ENCODE results near the gene TMC8. TPM values are rescaled to one million over a fixed set of nuclear protein-coding genes. Genes with fewer than 3 reads are reported as not detected.

TMC8 gene
- total and polyA plus RNA-seq, 2 donors from 2014 or later = 1.0 to 35.9 TPM

DNA sequence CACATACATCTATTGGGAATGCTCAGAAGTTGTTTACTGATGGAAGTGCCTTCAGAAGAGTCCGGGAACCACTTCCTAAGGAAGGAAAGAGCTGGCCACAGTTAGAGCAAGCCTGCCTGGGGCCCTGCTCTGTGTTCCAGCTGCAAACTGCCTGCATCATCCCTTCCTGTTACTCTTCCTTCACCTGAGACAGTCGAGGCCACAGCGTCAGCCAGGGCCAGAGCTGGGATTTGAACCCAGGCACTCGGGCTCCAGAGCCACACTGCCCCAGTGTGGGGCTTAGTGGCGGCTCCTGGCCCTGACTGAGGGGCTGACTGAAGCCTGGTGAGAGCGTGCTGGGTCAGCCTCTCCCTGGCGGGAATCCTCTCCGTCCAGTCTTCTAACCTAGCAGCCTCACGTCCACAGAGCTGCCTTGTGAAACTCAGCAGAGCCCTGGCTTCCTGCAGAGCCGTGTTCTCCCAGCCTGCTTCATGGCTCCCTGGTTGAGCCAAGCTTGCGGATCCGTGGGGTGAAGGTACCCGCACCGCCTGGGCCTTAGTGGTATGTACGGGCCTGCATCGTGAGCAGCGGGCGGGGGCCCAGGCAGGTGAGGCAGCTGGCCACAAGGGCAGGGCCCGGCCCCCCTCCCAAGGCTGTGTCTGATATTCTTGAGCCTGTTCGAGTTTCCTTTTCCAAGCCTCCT, 11.0 kb downstream of the TMC8 start:
- H3K4me3 ChIP-seq (ENCODE audit: low read length in 3 of 3) = no peak overlapping the region
- no peaks in the 10 kb centered on the region for H3K27me3 ChIP-seq (ENCODE audit: control insufficient read depth, insufficient read depth, low read length)
- no peak overlapping the region for H3K27ac ChIP-seq (ENCODE audit: low read depth in 2 of 2, low read length in 2 of 2)
- peaks cover 0 to 30% (median 25%) of the 10 kb centered on the region in 3 donors for H3K4me1 ChIP-seq (ENCODE audit: control insufficient read depth in 2 of 3, insufficient read depth in 2 of 3, low read depth in 1 of 3, low read length in 3 of 3)
- no peaks in the 10 kb centered on the region for H3K9me3 ChIP-seq (ENCODE audit: control insufficient read depth in 2 of 3, insufficient read depth in 1 of 3, low read length in 3 of 3)
- TF ChIP-seq, protein P1, sequence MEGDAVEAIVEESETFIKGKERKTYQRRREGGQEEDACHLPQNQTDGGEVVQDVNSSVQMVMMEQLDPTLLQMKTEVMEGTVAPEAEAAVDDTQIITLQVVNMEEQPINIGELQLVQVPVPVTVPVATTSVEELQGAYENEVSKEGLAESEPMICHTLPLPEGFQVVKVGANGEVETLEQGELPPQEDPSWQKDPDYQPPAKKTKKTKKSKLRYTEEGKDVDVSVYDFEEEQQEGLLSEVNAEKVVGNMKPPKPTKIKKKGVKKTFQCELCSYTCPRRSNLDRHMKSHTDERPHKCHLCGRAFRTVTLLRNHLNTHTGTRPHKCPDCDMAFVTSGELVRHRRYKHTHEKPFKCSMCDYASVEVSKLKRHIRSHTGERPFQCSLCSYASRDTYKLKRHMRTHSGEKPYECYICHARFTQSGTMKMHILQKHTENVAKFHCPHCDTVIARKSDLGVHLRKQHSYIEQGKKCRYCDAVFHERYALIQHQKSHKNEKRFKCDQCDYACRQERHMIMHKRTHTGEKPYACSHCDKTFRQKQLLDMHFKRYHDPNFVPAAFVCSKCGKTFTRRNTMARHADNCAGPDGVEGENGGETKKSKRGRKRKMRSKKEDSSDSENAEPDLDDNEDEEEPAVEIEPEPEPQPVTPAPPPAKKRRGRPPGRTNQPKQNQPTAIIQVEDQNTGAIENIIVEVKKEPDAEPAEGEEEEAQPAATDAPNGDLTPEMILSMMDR (IDR thresholded peaks at IDR 0.05; ENCODE audit: borderline replicate concordance, extremely low read depth, insufficient read depth) = no peak
- DNase-seq (peak in 2 of 5 donors; percentile 54 to 84), FAIRE-seq (no peak)
- no peak overlapping the region for H3K9ac ChIP-seq (ENCODE audit: low read length in 3 of 3)
- intact Hi-C loops (cut with DNase I) = no loop called here
- H3K36me3 ChIP-seq (ENCODE audit: control insufficient read depth in 2 of 3, insufficient read depth in 3 of 3, low read length in 3 of 3) = no peaks in the 10 kb centered on the region

DNA sequence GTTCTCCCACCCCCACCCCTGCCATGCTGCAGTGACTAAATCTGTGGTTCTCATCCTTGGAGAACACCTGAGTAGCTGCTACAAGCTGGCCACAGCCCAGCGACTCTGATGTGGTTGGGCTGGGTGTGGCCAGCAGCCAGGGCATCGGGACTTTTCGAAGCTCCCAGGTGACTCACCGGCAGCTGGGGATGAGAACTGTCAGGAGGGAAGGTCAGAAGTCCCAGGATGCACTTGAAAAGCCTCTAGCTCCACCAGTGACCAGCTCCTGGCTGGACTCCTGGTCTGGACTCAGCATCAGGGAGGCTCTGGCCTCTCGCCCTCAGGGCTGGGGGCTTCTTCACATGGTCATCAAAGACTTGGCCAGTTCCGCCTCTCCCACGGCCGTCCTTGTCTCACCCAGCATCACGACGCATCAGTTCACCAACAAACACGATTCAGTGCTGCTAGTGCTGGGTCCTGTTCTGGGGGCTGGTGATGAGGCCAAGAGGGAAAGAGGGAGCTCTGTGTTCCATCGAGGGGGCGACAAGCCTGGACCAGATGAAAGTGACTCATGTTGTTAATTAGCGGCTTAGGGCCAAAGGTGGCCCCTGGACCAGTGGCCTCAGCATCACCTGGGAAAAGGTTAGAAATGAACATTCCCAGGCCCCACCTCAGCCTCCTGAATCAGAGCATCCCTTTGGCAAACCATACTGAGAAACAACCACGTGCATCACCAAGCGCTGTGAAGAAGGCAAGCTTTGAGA, 11.7 kb downstream of the TMC8 start:
- no peak for FAIRE-seq
- intact Hi-C loops (cut with DNase I) = no loop called here
- H3K27me3 ChIP-seq (ENCODE audit: control insufficient read depth, insufficient read depth, low read length) = no peaks in the 10 kb centered on the region
- TF ChIP-seq, protein P1 (IDR thresholded peaks at IDR 0.05; ENCODE audit: borderline replicate concordance, extremely low read depth, insufficient read depth) = no peak
- H3K27ac ChIP-seq (ENCODE audit: low read depth in 2 of 2, low read length in 2 of 2) = no peak overlapping the region
- H3K36me3 ChIP-seq (ENCODE audit: control insufficient read depth in 2 of 3, insufficient read depth in 3 of 3, low read length in 3 of 3) = no peaks in the 10 kb centered on the region
- H3K4me3 ChIP-seq (ENCODE audit: low read length in 3 of 3) = no peak overlapping the region
- peaks cover 0 to 30% (median 25%) of the 10 kb centered on the region in 3 donors for H3K4me1 ChIP-seq (ENCODE audit: control insufficient read depth in 2 of 3, insufficient read depth in 2 of 3, low read depth in 1 of 3, low read length in 3 of 3)
- DNase-seq = peak in 2 of 5 donors; percentile 62 to 92
- no peaks in the 10 kb centered on the region for H3K9me3 ChIP-seq (ENCODE audit: control insufficient read depth in 2 of 3, insufficient read depth in 1 of 3, low read length in 3 of 3)
- H3K9ac ChIP-seq (ENCODE audit: low read length in 3 of 3) = no peak overlapping the region

DNA sequence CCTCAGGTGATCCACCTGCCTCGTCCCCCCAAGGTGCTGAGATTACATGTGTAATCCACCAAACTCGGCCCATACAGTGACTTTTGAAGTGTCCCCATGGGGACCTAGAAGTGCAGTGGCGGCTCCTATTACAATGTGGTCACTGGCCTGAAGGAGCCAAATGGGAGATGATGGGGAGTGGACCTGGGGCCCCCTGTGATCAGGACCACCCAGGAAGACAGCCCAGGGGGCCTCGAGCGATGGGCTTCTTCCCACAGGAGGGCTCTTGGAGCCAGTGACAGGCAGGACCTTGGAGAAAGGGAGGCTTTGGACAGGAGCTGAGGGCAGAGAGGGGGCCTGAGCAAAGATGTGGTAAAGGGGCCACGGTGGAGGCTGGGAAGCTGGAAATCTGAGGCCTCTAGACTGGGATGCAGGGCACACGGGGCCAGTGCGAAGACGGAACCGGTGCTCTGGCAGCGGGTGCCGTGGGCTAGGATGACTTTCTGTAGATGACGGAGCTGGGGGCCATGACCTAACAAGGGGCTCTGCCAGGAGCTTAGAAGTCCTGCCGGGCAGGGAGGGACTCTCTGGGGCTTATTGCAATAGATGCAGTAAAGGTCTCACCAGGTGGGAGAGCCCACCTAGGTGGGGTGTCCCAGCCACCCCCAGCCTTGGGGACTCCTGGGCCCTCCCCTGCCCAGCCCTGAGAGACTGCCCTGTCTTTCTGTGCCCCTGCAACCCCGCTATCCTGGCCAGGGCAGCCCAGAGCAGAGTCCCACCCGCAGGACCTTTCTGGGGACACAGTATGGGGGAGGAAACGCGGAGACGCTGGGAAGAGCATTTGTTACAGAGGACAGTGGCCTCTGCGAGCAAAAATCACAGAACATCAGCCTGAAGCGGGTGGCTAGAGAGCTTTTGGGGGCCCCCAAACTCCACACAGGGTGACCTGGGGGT, 12.9 kb downstream of the TMC8 start:
- Histone ChIP-seq H3K36me3 (ENCODE audit: control insufficient read depth in 2 of 3, insufficient read depth in 3 of 3, low read length in 3 of 3) (no peaks in the 10 kb centered on the region), H3K27ac (ENCODE audit: low read depth in 2 of 2, low read length in 2 of 2) (peak overlapping the region; percentile 76 to 87), H3K4me1 (ENCODE audit: control insufficient read depth in 2 of 3, insufficient read depth in 2 of 3, low read depth in 1 of 3, low read length in 3 of 3) (peaks cover 0 to 32% (median 25%) of the 10 kb centered on the region in 3 donors), H3K9ac (ENCODE audit: low read length in 3 of 3) (peak overlapping the region in 1 of 3 donors; percentile 51), H3K27me3 (ENCODE audit: control insufficient read depth, insufficient read depth, low read length) (no peaks in the 10 kb centered on the region), H3K9me3 (ENCODE audit: control insufficient read depth in 2 of 3, insufficient read depth in 1 of 3, low read length in 3 of 3) (no peaks in the 10 kb centered on the region), H3K4me3 (ENCODE audit: low read length in 3 of 3) (no peak overlapping the region)
- FAIRE-seq = no peak
- peak in 1 of 5 donors; percentile 53 for DNase-seq
- TF ChIP-seq, protein P1 (IDR thresholded peaks at IDR 0.05; ENCODE audit: borderline replicate concordance, extremely low read depth, insufficient read depth) = no peak
- intact Hi-C loops (cut with DNase I) = no loop called here

All from kidney (tissue), 14 donors.